HEK293 (cell line): Measurements from ENCODE around the gene PUS7.

ENCODE experiments used
- CTCF ChIA-PET: fragments of 350-600 bp; formaldehyde crosslinking; extraction: SDS; loops from one replicate; lab custom pipeline; 2021; ENCODE audit warnings: antibody characterized with exemption; lab: Yijun Ruan, JAX
- POLR2A ChIA-PET: fragments of 300-600 bp; formaldehyde crosslinking; extraction: SDS; loops from one replicate; lab custom pipeline; 2020; ENCODE audit warnings: antibody characterized with exemption, inconsistent platforms; lab: Yijun Ruan, JAX
- H3K27ac ChIP-seq: fragments of 200-500 bp; sonication (Bioruptor generic); 2 replicates; pipeline ENCODE4 v1.5.1; 2014; ENCODE audit warnings: low read depth, low read length, control low read depth, inconsistent platforms; ENCODE audit errors: extremely low read depth
- H3K36me3 ChIP-seq, 2 experiments: fragments of 200-500 bp in 1 of 2; sonication (Bioruptor generic) in 1 of 2; 1 replicate in 1 of 2; 2 replicates in 1 of 2; pipeline ENCODE4 v1.5.1; 2014 to 2017; ENCODE audit warnings: inconsistent platforms in 2 of 2, low read length in 2 of 2; ENCODE audit not compliant: control insufficient read depth in 2 of 2, insufficient read depth in 1 of 2
- H3K4me1 ChIP-seq: fragments of 200-500 bp; sonication (Bioruptor generic); 2 replicates; pipeline ENCODE4 v1.5.1; 2014; ENCODE audit warnings: mild to moderate bottlenecking, low read length, inconsistent platforms; ENCODE audit not compliant: control insufficient read depth, insufficient read depth
- H3K4me3 ChIP-seq: 2 replicates; pipeline ENCODE4 v1.5.1; 2011; ENCODE audit warnings: low read depth, mild to moderate bottlenecking, control low read depth, low read length, moderate library complexity
- H3K9me3 ChIP-seq: fragments of 200-500 bp; sonication (Bioruptor generic); 2 replicates; pipeline ENCODE4 v1.5.1; 2014; ENCODE audit warnings: low read depth, low read length, inconsistent platforms; ENCODE audit not compliant: control insufficient read depth, insufficient read depth
- GFI1B ChIP-seq: fragments of 450-650 bp; formaldehyde crosslinking; IDR thresholded peaks from 2 replicates; pipeline ENCODE4 v1.5.1; 2016; ENCODE audit warnings: missing biosample characterization, missing genetic modification characterization
- KLF16 ChIP-seq: fragments of 450-650 bp; formaldehyde crosslinking; IDR thresholded peaks from 2 replicates; pipeline ENCODE4 v1.5.1; 2017; ENCODE audit warnings: missing biosample characterization, missing genetic modification characterization
- KLF8 ChIP-seq: fragments of 450-650 bp; formaldehyde crosslinking; IDR thresholded peaks from 2 replicates; pipeline ENCODE4 v1.5.1; 2016; ENCODE audit warnings: missing biosample characterization, missing genetic modification characterization
- KLF9 ChIP-seq: fragments of 450-650 bp; formaldehyde crosslinking; IDR thresholded peaks from 2 replicates; pipeline ENCODE4 v1.5.1; 2016; ENCODE audit warnings: missing biosample characterization, missing genetic modification characterization, low read depth
- OVOL3 ChIP-seq: fragments of 450-650 bp; formaldehyde crosslinking; IDR thresholded peaks from 2 replicates; pipeline ENCODE4 v1.5.1; 2016; ENCODE audit warnings: missing biosample characterization, missing genetic modification characterization
- PRDM1 ChIP-seq: fragments of 450-650 bp; formaldehyde crosslinking; IDR thresholded peaks from 2 replicates; pipeline ENCODE4; 2016; ENCODE audit warnings: missing biosample characterization, missing genetic modification characterization
- TCF7L2 ChIP-seq: IDR thresholded peaks from 2 replicates; pipeline ENCODE4 v1.6.1; 2011; ENCODE audit warnings: low read depth, mild to moderate bottlenecking, inconsistent platforms, low read length, moderate library complexity, borderline replicate concordance
- YY1 ChIP-seq: fragments of 450-650 bp; formaldehyde crosslinking; IDR thresholded peaks from 2 replicates; pipeline ENCODE4 v1.5.1; 2018; ENCODE audit warnings: missing biosample characterization, missing genetic modification characterization
- ZNF155 ChIP-seq: fragments of 450-650 bp; formaldehyde crosslinking; IDR thresholded peaks from 2 replicates; pipeline ENCODE4 v1.5.1; 2016; ENCODE audit warnings: missing biosample characterization, missing genetic modification characterization
- ZNF169 ChIP-seq: fragments of 450-650 bp; formaldehyde crosslinking; IDR thresholded peaks from 2 replicates; pipeline ENCODE4 v1.5.1; 2016; ENCODE audit warnings: missing biosample characterization, missing genetic modification characterization
- ZNF354C ChIP-seq: fragments of 450-650 bp; formaldehyde crosslinking; IDR thresholded peaks from 2 replicates; pipeline ENCODE4 v1.5.1; 2016; ENCODE audit warnings: missing biosample characterization, missing genetic modification characterization, low read depth, borderline replicate concordance
- ZNF416 ChIP-seq: fragments of 450-650 bp; formaldehyde crosslinking; IDR thresholded peaks from 2 replicates; pipeline ENCODE4 v1.5.1; 2016; ENCODE audit warnings: missing biosample characterization, missing genetic modification characterization
- ZNF521 ChIP-seq: fragments of 450-650 bp; formaldehyde crosslinking; IDR thresholded peaks from 2 replicates; pipeline ENCODE4 v1.5.1; 2017; ENCODE audit warnings: missing biosample characterization, mild to moderate bottlenecking, missing genetic modification characterization
- ZNF558 ChIP-seq: fragments of 450-650 bp; formaldehyde crosslinking; IDR thresholded peaks from 2 replicates; pipeline ENCODE4 v1.5.1; 2016; ENCODE audit warnings: missing biosample characterization, missing genetic modification characterization
- ZNF664 ChIP-seq: fragments of 450-650 bp; formaldehyde crosslinking; IDR thresholded peaks from 2 replicates; pipeline ENCODE4 v1.5.1; 2016; ENCODE audit warnings: missing biosample characterization, missing genetic modification characterization
- ZNF76 ChIP-seq: fragments of 450-650 bp; formaldehyde crosslinking; IDR thresholded peaks from 2 replicates; pipeline ENCODE4; 2016; ENCODE audit warnings: low read depth, missing biosample characterization, missing genetic modification characterization, borderline replicate concordance
- ZNF837 ChIP-seq: fragments of 450-650 bp; formaldehyde crosslinking; IDR thresholded peaks from 2 replicates; pipeline ENCODE4 v1.5.1; 2016; ENCODE audit warnings: missing biosample characterization, missing genetic modification characterization
- TF ChIP-seq, protein P1 (sequence below): fragments of 450-650 bp; formaldehyde crosslinking; IDR thresholded peaks from 2 replicates; pipeline ENCODE4 v1.5.1; 2016; ENCODE audit warnings: missing biosample characterization, missing genetic modification characterization, low read depth
- TF ChIP-seq, protein P2 (sequence below): fragments of 450-650 bp; formaldehyde crosslinking; IDR thresholded peaks from 2 replicates; pipeline ENCODE4 v1.5.1; 2016; ENCODE audit warnings: missing biosample characterization, missing genetic modification characterization
- TF ChIP-seq, protein P3 (sequence below): fragments of 450-650 bp; formaldehyde crosslinking; IDR thresholded peaks from 2 replicates; pipeline ENCODE4 v1.5.1; 2016; ENCODE audit warnings: missing biosample characterization, missing genetic modification characterization
- TF ChIP-seq, protein P4 (sequence below): fragments of 450-650 bp; formaldehyde crosslinking; IDR thresholded peaks from 2 replicates; pipeline ENCODE4 v1.5.1; 2016; ENCODE audit warnings: missing biosample characterization, missing genetic modification characterization
- TF ChIP-seq, protein P5 (sequence below): fragments of 450-650 bp; formaldehyde crosslinking; IDR thresholded peaks from 2 replicates; pipeline ENCODE4 v1.5.1; 2016; ENCODE audit warnings: missing biosample characterization, missing genetic modification characterization

PUS7 gene

DNA sequence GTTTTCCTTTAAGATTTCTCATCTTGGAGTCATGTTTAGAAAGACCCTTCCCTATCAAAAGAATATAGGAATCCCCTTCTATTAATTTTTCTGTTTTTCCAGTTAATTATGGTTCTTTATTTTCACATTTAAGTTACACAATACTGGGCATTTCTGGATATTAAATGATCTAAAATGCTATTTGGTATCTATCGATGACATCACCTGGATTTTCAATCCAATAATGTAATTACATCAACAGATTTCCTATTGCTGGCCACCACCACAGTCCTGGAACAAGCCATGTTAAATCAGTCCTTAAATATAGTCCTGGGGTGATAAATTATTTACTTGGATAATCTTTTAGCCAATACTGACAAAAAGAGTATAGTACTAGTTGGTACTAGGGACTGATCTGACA lies 48.0 kb downstream of the PUS7 start:
- CTCF ChIA-PET, result no interaction called here
- TF ChIP-seq, protein P1, sequence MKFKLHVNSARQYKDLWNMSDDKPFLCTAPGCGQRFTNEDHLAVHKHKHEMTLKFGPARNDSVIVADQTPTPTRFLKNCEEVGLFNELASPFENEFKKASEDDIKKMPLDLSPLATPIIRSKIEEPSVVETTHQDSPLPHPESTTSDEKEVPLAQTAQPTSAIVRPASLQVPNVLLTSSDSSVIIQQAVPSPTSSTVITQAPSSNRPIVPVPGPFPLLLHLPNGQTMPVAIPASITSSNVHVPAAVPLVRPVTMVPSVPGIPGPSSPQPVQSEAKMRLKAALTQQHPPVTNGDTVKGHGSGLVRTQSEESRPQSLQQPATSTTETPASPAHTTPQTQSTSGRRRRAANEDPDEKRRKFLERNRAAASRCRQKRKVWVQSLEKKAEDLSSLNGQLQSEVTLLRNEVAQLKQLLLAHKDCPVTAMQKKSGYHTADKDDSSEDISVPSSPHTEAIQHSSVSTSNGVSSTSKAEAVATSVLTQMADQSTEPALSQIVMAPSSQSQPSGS (tag by site-specific recombination), result peak; percentile 52
- TF ChIP-seq GFI1B (tag by site-specific recombination), result no peak

DNA sequence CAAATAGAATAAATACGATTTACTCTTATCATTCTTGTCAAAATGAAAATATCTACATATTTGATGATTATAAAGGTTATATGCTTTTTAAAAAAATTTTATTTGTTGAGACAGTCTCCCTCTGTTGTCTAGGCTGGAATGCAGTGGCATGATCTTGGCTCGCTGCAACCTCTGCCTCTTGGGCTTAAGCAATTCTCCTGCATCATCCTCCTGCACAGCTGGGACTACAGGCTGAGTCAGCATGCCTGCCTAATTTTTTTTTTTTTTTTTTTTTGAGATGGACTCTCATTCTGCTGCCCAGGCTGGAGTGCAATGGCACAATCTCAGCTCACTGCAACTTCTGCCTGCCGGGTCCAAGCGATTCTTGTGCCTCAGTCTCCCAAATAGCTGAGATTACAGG lies 48.9 kb downstream of the PUS7 start:
- Histone ChIP-seq H3K4me3 (no peak overlapping the region), H3K27ac (no peak overlapping the region), H3K36me3 (peaks cover 10 to 11% of the 10 kb centered on the region in 2 experiments; a peak in 2 of 3 replicates), H3K4me1 (no peaks in the 10 kb centered on the region), H3K9me3 (no peaks in the 10 kb centered on the region)
- ChIA-PET POLR2A (interaction anchor here (0.6 kb wide), 2 partner anchors 233 to 506 kb away, joined by 3 to 5 read pairs; no protein-coding TSS in a partner anchor), CTCF (no interaction called here)
- TF ChIP-seq, protein P2, sequence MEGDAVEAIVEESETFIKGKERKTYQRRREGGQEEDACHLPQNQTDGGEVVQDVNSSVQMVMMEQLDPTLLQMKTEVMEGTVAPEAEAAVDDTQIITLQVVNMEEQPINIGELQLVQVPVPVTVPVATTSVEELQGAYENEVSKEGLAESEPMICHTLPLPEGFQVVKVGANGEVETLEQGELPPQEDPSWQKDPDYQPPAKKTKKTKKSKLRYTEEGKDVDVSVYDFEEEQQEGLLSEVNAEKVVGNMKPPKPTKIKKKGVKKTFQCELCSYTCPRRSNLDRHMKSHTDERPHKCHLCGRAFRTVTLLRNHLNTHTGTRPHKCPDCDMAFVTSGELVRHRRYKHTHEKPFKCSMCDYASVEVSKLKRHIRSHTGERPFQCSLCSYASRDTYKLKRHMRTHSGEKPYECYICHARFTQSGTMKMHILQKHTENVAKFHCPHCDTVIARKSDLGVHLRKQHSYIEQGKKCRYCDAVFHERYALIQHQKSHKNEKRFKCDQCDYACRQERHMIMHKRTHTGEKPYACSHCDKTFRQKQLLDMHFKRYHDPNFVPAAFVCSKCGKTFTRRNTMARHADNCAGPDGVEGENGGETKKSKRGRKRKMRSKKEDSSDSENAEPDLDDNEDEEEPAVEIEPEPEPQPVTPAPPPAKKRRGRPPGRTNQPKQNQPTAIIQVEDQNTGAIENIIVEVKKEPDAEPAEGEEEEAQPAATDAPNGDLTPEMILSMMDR (tag by site-specific recombination), result no peak
- TF ChIP-seq KLF8 (tag by site-specific recombination) (no peak), ZNF169 (tag by site-specific recombination) (no peak), ZNF76 (tag by site-specific recombination) (no peak), ZNF664 (tag by site-specific recombination) (no peak), ZNF837 (no peak), PRDM1 (tag by site-specific recombination) (no peak)

More for the DNA sequence above, 48.0 kb downstream of the PUS7 start:
- no peak overlapping the region for H3K4me3 ChIP-seq
- H3K27ac ChIP-seq, result no peak overlapping the region
- no peaks in the 10 kb centered on the region for H3K9me3 ChIP-seq
- H3K4me1 ChIP-seq, result no peaks in the 10 kb centered on the region
- POLR2A ChIA-PET, result no interaction called here
- H3K36me3 ChIP-seq, result peaks cover 10 to 11% of the 10 kb centered on the region in 2 experiments

DNA sequence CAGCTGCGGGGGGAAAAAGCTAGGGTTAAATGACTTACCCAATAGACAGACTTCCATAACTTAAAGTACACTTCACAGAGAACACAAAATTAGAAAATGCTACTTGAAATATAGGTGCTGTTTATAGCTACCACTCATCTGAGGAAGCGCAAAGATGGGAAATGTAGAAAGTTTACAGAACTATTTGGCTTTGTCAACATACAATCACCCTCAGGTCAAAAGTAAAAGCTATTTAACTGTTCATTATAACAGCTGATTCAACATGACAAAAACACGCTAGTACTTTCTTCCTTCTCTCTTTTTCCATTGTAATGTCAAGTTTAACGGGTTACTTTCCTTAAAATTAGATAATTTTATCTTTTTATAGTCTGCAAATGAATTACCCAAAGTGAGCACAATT lies 51.2 kb downstream of the PUS7 start:
- POLR2A ChIA-PET, result no interaction called here
- no peaks in the 10 kb centered on the region for H3K4me1 ChIP-seq
- TF ChIP-seq GFI1B (tag by site-specific recombination) (no peak), OVOL3 (tag by site-specific recombination) (no peak), ZNF354C (tag by site-specific recombination) (no peak), ZNF155 (no peak), KLF16 (no peak), ZNF558 (no peak), YY1 (tag by site-specific recombination) (no peak), TCF7L2 (no peak), KLF9 (tag by site-specific recombination) (no peak), ZNF416 (no peak), ZNF521 (tag by site-specific recombination) (no peak)
- TF ChIP-seq, protein P3, sequence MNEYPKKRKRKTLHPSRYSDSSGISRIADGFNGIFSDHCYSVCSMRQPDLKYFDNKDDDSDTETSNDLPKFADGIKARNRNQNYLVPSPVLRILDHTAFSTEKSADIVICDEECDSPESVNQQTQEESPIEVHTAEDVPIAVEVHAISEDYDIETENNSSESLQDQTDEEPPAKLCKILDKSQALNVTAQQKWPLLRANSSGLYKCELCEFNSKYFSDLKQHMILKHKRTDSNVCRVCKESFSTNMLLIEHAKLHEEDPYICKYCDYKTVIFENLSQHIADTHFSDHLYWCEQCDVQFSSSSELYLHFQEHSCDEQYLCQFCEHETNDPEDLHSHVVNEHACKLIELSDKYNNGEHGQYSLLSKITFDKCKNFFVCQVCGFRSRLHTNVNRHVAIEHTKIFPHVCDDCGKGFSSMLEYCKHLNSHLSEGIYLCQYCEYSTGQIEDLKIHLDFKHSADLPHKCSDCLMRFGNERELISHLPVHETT (tag by site-specific recombination), result no peak
- TF ChIP-seq, protein P4, sequence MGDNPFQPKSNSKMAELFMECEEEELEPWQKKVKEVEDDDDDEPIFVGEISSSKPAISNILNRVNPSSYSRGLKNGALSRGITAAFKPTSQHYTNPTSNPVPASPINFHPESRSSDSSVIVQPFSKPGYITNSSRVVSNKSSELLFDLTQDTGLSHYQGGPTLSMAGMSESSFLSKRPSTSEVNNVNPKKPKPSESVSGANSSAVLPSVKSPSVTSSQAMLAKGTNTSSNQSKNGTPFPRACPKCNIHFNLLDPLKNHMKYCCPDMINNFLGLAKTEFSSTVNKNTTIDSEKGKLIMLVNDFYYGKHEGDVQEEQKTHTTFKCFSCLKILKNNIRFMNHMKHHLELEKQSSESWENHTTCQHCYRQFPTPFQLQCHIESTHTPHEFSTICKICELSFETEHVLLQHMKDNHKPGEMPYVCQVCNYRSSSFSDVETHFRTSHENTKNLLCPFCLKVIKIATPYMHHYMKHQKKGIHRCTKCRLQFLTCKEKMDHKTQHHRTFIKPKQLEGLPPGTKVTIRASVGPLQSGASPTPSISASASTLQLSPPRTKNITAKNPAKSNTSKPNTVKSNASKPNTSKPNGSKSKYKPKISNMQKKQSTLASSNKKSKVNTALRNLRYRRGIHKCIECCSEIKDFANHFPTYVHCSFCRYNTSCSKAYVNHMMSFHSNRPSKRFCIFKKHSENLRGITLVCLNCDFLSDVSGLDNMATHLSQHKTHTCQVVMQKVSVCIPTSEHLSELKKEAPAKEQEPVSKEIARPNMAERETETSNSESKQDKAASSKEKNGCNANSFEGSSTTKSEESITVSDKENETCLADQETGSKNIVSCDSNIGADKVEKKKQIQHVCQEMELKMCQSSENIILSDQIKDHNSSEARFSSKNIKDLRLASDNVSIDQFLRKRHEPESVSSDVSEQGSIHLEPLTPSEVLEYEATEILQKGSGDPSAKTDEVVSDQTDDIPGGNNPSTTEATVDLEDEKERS, result no peak
- TF ChIP-seq, protein P5, sequence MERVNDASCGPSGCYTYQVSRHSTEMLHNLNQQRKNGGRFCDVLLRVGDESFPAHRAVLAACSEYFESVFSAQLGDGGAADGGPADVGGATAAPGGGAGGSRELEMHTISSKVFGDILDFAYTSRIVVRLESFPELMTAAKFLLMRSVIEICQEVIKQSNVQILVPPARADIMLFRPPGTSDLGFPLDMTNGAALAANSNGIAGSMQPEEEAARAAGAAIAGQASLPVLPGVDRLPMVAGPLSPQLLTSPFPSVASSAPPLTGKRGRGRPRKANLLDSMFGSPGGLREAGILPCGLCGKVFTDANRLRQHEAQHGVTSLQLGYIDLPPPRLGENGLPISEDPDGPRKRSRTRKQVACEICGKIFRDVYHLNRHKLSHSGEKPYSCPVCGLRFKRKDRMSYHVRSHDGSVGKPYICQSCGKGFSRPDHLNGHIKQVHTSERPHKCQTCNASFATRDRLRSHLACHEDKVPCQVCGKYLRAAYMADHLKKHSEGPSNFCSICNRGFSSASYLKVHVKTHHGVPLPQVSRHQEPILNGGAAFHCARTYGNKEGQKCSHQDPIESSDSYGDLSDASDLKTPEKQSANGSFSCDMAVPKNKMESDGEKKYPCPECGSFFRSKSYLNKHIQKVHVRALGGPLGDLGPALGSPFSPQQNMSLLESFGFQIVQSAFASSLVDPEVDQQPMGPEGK (tag by site-specific recombination), result no peak

More for the DNA sequence above, 51.2 kb downstream of the PUS7 start:
- CTCF ChIA-PET, result no interaction called here
- Histone ChIP-seq H3K9me3 (no peaks in the 10 kb centered on the region), H3K4me3 (no peak overlapping the region), H3K36me3 (peaks cover 9 to 11% of the 10 kb centered on the region in 2 experiments; a peak in 2 of 3 replicates), H3K27ac (no peak overlapping the region)
